Activated naive CD8-positive, alpha-beta T cell treated with anti-CD3 and anti-CD28 coated beads, Interleukin-2, amount 50 U/mL, for 16 hours (primary cell): ENCODE measurements around the gene FOXF2.

ENCODE experiments used
- DNase-seq: peaks from one replicate; pipeline ENCODE4 v3.0.0-alpha.2; 2020; ENCODE audit warnings: low read depth, low spot score

The FOXF2 gene

DNA sequence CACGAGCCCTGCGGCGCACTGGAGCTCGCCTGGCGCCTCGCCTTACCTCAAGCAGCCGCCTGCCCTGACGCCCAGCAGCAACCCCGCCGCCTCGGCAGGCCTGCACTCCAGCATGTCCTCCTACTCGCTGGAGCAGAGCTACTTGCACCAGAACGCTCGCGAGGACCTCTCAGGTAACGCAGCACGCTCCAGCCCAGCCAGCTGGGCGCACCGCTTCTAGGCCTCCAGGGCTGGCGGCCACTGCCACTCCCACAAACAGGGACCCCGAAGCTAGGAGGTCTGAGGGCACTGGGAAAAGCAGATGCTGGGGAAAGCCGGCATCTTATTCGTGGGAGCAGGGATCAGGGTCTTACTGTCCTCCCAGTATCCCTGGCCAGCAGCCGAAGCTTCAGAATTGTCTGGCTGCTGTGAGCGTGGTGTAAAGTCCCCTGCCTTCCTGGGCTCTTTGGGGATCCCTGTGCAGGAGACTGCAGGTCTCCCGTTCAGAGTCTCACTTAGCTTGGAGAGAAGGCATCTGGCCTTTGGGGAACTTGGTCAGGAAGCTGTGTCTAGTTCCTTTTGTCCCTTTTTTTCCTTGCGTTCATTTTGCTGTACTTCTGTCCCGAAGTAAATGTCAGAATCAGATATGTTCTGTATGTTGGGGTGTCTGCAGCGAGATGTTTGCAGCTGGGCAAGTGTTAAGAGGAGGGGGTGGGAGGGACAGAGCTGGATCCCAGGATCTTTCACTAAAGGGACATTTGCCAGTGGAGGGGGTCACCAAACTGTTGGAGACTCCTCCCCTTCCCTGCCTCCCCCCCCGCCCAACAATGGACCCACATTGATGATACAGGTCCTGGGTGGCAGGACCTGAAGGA lies 1.8 kb downstream of the FOXF2 start:
- DNase-seq = no peak

DNA sequence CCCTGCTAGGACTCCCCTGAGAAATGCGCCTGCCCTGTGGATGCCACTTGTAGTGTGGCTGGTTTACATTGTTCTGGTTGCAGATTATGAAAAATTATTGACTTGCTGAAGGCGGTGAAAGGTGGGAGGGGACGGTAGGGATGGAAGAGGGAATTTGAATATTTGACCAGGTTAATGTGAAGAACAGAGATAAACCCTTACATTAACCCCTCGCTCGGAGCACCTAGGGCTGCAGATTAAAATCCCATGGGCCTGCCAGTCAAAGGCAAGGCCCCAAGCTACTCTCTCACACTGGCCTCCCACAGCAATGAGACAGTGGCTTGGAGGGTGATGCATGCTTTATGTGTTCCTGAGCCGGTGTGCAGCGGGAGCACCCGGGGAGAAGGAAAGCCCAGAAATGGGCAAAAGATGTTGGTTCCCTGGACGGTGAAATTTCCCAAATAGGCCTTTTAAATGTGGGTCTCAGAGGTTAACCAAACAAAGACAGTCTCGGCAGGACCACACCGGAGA lies 2.5 kb downstream of the FOXF2 start:
- no peak for DNase-seq

DNA sequence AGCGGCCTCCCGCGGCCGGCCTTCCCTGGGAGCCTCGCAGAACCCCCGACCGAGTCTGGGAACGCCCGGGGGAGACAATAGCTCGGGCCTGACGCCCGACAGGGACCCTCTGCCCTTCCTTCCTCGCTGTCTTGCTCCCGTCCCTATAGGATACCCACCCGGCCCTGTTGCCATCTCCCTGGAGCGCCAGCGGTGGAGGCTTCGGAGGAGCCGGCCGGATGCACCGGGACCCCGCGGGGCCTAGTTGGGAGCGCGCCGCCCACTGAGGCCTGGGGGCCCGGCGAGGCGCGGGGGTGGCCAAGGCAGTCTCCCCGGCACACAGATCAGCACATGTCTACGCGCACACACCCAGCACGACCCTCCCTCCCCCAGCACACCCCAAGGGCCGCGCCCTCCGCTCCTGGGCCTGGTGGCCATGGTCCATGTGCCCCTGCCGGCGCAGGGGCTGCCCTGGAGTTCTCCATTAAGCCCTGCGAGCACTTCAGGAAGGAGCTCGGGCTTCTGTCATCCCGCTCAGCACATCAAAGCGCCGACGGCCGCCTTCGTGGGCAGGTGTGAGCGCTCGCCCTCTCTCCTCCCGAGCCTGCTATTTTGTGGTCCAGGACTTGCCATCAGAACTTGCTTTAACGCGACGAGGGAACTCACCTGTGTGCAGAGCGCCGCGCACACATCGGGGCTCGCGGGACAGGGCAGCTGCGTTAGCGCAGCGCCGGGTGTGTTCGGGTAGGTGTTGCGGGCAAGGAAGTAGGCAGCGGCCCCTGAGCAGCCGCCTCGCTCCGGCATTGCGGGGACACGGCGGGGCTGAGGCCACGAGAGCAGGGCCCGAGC lies 3.7 kb downstream of the FOXF2 start:
- DNase-seq = no peak

DNA sequence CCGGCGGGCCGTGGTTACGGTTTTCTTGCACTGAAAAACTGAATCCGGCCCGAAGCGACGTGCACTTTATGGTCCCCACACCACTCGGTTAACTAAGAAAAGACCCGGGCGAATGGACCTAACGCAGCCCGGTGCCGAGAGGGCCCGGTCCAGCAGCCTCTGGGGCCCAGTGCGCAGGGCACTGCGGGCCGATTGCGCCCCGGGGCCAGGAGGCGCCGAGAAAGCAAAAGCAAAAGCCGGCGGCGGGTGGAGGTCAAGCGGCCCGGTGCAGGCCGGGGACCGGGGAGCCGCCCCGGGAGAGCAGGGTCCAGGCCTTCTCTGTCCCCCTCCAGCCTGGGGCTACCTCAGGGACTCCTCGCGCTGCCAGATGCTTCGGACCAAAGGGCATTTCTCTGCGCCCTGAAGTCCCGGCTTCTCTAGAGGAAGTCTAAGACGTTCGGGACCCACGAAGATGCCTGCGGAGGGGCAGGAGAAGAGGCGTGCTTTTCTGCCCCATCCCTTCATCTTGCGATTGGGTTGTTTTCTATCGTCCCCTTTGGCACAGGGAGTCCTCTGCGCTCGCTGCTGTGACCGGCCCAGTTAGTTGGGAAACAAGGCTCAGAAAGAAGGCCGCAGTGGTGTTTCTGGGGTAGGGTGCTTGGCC lies 4.4 kb downstream of the FOXF2 start:
- no peak for DNase-seq

DNA sequence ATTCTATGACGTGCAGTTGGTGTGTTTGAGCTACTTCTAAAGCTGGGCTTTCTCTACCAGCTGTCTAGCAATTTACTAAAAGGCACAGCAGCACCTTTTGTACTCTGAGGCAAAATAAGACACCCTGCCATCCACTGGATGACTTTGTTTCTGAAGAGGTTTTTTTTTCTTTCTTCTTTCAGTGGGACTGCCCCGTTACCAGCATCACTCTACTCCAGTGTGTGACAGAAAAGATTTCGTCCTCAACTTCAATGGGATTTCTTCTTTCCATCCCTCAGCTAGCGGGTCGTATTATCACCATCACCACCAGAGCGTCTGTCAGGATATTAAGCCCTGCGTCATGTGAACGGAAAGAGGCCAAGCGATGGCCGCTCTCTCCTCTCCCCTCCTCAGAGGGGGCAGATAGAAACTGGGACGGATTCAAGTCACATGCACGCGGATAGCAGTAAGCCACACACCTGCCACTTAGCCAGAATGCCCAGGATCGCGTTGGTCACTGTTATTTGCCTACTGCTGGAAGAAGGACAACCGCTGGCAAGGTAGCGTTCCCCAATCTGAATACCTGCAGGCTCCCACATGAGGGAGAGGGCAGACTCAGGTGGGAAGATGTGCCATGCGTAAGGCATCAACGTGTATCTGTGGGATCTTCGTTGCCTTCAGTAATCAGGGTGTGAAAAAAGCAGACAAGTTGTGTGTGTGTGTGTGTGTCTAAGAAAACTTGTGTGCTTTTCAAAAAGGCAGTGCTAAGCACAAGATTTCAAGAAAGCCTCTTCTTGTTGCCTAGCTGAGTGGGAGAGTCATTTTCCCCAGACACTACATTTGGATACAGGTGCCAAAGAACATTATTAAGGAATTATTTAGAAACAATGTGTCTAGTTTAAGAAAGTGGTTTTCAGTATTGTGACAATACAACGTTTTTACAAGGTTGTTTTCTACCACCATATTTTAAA lies 5.4 kb downstream of the FOXF2 start:
- no peak for DNase-seq

DNA sequence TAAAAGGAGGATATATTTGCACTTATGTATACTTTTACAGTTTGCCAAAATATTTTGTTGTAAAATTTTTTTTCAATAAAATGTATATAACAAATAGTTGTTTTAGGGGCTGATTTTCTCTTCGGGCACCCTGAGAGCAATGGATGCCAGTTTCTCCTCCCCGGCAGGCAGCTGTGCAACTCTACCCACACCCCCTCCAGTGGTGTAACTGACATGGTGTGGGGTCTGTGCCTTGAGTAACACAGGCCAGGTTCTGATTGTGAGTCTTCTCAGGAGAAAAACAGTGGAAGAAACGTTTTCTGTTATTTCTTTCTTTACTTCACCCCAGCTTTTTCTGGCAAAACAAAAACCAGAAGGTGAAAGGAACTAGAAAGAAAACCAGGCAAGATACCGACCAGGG lies 6.1 kb downstream of the FOXF2 start:
- no peak for DNase-seq

DNA sequence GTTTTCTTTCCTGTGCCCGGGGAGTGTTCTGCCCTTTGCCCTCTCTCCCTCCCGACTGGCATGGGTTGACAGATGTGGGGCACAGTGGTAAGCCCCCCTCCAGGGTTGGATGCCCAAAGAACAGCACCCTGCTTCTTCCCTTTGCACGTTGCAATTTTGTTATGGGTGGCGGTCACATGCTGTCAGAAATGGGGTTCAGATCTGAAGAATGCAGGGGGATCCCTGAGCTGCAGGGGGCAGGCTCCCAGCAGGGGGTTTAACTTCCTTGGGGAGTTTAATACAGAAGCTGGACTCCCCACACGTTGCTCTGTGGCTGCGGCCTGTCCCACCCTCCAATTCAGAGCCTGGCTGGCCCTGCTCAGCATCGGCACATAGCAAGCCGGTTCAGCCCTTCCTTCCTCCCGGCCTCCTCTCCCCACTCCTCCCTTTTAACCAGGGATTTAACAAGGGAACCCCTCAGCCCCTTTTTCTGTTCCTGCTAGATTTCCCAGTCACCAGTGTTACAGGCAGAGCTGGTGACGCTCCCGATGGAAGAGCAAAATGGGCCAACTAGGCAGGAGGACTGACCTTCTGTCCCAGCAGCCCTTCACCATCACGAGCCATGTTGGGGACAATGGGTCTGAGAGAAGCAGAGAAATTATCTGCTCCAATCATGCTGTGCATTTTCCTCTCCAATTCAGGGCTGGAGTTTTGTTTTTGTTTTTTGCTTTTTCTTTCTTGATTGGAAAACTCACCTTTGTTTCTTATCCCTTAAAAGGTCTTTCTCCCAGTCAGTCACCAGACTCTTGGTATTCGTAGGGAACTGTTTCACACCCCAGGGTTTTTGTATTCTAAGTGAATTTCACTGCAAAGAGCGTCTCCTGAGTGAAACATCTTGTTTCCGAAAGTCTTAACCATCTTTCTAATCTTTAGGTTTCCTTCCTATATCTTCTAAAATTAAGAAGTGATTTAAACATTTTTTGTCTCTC lies 6.8 kb downstream of the FOXF2 start:
- no peak for DNase-seq

DNA sequence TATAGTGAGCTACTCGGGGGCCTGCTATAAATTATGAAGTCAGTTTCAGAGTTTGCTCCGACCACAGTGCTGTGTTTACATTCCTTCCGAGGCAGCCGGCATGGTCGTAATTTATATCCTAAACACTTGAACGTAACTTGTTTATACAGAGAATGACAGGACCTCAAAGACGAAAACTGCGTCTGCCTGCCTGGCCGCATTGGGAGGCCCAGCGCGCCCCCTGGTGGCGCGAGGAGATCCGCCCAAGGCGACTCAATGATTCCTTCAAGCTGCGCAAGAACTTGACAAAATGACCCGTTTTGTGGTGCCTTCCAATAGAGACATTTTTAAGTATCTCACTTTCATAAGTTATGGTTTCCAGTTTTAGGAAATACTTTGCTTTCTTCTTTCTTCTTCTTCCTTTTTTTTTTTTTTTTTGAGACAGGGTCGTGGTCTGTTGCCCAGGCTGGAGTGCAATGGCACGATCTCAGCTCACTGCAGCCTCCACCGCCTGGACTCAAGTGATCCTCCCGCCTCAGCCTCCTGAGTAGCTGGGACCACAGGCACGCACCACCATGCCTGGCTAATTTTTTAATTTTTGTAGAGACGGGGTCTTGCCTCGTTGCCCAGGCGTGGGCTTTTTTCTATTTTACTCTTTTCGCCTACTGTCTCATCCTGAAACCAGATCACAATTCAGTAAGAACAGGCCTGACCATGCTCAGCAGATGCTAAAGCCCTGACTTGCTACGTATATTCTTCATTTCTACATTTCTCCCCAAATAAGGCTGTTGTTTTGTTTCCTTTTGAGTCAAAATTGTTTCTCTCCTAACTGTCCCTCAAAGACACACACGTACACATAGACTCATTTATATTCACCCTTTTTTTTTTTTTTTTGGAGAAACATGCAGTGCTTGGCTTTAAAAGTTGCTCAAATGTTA lies 7.8 kb downstream of the FOXF2 start:
- DNase-seq = peak; percentile 54

DNA sequence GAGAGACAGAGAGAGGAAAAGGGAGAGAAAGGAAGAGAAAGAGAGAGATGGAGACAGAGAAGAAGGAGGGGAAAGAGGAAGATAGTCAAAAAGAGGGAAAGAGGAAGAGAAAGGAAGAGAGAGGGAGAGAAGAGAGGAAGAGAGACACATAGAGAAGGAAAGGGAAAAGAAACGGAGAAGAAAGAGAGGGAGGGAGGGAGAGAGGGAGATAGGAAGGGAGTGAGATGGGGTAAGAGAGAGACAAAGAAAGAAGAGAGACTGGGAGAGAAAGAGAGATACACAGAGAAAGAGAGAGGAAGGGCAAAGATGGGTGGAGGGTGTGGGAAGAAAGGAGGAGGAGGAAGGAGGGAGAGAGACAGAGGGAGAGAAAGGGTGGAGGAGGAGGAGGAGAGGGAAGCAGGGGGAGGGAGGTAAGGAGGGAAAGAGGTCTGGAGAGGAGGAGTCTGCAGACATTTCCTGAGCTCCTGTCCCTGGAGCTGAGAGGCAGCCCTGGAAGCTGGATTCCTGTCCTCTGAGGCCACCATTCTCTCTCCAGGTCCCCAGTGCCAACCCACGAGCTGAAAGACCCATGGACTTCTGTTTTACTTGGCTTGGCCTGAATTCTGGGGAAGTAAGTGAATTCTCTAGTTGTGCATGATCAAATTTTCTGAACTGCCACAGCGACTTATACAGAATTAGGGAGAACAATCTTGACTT lies 9.9 kb downstream of the FOXF2 start:
- DNase-seq = no peak

DNA sequence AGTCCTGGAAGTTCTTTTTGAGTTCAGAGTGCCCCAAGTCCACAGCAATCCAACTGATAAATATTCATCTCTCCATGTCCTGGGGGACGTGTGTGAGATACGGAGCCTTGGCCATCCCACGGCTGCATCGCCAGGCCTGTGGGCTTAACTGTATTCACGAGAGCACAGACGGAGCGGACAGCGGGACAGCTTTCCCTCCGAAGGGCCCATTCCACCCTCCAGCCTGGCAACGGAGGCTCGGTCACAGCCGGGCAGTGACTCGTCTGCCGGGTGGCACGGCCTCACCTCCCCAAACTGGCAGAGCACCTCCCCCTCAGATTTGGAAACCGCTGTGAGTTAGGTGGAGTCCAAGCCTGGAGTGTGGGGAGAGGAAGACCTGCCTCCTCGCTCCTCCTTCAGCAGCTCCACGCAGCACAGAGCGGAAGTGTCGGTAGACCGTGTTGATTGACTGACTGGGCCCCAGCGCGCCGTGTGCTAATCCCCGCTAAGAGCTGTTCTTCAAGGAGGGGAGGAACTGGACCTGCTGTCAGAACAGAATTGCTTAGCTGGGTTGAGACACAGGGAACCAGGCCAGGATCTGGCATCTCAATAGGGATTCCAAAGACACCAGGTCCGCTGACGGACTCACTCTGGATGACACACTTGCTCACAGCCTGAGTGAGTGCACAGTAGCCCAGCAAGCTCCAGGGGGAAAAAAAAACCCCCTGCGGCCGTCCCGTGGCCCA lies 10.9 kb downstream of the FOXF2 start:
- DNase-seq = no peak

DNA sequence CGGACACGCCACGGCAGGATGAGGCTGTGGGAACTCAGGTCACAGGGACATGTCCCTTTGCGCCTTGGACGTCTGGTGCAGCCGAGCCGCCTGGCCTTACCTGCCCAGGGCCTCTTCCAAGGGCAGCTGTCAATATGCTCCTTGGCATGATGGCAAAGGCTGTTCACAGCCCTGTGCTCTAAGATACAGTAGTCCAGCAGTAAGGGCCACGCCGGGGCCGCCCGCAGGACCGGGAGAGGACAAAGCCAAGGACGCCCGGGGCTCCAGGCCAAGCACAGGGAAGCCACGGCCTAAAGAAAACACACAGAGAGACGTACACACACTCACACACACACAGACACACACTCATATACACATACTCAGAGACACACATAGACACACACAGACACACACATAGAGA lies 13.0 kb downstream of the FOXF2 start:
- no peak for DNase-seq

DNA sequence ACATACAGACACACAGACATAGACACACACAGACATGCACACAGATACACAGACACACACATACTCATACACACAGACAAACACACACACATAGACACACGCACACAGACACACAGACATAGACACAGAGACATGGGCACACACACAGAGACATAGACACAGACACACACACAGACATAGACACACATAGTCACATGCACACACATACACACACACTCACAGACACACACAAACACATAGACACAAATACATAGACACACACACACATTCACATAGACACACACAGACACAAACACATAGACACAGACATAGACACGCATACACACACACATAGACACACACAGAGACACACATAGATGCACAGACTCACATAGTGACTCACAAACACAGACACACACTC lies 13.5 kb downstream of the FOXF2 start:
- no peak for DNase-seq

DNA sequence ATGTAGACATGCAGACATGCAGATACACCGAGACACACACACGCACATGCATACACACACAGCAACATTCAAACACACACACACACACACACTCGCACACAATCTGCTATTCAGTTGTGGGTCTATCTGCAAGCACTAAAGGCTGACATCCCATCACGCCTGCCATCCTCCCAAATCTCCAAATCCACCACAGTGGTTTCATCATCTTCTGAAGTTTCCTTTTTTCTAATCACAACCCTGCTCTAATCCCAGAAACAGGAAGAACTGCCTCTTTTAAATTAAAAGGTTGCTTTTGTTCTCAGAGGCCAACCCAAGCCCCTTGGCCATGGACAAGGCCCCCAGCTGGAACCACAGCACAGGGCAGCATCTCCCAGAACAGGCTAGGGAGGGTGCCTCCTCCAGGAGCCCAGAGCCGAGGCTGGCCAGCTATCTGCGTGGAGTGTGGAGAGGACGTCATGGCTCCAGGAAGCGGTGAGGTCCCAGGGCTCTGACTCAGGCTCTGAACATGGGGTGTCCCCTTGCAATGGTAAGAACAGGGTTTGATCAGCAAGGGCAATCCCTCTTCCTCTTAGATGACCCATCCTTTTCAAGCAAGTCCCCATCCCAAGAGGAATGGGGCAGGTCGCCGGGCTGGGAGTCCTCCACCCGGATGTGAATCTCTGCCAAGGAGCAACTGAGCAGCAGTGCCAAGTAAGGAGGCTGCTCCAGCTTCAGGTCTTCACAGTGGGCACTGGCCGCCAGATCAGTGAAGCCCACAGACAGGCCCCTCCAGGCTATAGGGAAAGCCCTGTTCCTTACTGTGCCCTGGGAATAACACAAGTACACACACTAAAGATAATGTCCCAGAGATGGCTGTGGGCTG lies 14.7 kb downstream of the FOXF2 start:
- no peak for DNase-seq

DNA sequence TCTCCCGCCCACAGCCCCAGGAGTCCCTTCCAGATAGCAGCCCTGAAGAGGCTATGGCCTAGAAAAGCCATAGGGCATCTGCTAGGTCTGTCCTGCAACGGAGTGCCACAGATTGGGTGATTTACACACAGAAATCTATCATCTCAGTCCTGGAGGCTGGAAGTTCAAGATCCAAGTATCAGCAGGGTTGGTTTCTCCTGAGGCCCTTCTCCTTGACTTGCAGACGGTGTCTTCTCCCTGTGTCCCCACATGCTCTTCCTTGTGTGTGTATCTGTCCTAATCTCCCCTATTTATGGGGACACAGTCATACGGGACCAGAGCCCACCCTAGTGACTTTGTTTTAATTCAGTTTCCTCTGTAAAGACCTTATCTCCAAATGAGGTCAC lies 15.3 kb downstream of the FOXF2 start:
- no peak for DNase-seq

DNA sequence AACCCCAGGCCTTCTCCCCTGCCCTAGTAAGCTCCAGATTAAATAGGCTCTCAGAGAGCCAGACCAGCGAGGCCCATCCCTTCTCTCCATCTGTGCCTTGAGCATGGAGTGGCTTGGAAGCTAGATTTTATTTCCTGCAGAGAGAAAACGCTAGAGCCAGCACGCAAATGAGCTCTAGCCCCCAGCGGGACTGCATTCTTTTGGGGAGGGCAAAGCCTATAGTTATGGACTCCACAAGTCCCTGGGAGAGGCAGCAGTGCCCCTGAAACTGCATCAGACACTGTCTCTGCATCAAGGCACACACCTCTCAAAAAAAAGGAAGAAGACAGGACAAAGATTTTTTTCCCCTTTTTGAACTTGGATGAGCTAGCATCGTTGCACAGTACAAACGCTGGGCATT lies 15.8 kb downstream of the FOXF2 start:
- no peak for DNase-seq

DNA sequence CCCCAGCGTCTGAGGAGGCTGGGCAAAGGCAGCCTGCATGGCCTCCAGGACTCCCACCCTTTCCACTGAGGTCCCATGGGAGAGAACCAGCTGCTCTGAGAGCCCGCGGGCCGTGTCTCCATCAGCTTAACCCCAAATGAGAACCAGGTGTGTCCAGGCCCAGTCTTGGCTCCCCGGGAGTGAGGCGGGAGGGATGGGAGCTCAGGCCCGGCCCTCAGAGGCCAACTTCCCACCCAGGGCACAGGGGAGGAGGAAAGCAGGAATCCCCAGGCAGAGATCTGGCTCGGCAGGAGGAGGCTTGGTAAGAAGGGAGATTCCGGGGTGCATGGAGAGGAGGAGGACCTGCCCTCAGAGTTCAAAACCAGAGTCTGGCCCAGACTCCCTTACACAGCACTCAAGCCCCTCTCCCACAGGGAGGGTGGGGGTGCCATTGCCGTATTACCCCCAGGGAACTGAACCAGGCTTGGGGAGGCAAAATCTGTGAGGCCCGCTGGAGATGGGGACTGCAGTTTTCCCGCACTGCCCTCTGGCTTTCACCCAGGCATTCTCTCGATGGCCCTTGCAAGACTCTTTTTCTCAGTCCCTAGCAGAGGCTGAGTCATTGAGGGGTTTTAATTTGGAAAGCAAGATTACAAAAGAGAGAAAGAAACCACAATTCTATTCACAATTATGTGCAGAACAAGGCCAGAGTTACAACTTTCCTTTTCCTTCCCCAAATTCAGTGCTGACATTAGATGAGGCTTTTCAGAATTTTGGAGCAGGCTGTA lies 17.1 kb downstream of the FOXF2 start:
- DNase-seq = no peak
